Uterus (tissue), 2 donors: ENCODE measurements around the gene KICS2.

ENCODE experiments used
- POLR2A ChIP-seq, 2 donors: fragments of 450-650 bp; IDR thresholded peaks; one replicate each; pipeline ENCODE4 v1.6.1; 2016; ENCODE audit warnings: antibody characterized with exemption in 2 of 2, mild to moderate bottlenecking in 1 of 2, moderate library complexity in 1 of 2
- TF ChIP-seq, protein P1 (sequence below), 4 experiments: fragments of 200-600 bp in 2 of 4; fragments of 450-650 bp in 2 of 4; sonication (generic) in 2 of 4; IDR thresholded peaks; one replicate each; pipeline ENCODE4 v1.5.1; 2016 to 2019; ENCODE audit warnings: antibody characterized with exemption in 4 of 4, mild to moderate bottlenecking in 2 of 4, moderate library complexity in 1 of 4

DNA sequence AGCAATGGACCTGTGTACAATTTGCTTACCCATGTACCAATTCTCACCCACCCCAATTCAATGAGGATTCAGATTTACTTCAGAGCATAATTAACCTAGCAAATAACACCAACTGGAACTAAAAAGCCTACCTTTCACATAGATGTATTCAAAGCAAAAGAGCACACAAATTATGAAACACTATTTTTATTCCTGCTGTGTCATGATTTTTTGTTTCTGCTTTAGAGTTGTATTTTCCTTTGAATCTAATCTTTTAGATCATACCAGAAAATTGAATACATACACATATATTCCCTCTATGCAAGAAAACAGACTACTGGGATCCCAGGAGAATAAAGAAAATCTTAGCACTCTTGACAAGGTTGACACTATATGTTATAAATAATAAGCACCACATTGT, 5.9 kb downstream of the KICS2 start:
- TF ChIP-seq, protein P1, sequence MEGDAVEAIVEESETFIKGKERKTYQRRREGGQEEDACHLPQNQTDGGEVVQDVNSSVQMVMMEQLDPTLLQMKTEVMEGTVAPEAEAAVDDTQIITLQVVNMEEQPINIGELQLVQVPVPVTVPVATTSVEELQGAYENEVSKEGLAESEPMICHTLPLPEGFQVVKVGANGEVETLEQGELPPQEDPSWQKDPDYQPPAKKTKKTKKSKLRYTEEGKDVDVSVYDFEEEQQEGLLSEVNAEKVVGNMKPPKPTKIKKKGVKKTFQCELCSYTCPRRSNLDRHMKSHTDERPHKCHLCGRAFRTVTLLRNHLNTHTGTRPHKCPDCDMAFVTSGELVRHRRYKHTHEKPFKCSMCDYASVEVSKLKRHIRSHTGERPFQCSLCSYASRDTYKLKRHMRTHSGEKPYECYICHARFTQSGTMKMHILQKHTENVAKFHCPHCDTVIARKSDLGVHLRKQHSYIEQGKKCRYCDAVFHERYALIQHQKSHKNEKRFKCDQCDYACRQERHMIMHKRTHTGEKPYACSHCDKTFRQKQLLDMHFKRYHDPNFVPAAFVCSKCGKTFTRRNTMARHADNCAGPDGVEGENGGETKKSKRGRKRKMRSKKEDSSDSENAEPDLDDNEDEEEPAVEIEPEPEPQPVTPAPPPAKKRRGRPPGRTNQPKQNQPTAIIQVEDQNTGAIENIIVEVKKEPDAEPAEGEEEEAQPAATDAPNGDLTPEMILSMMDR (IDR thresholded peaks at IDR 0.05) = no peak
- no peak for TF ChIP-seq POLR2A (IDR thresholded peaks at IDR 0.05)
